Epithelial cell of proximal tubule (primary cell): ENCODE measurements around the gene LRCH4. TPM values are rescaled to one million over a fixed set of nuclear protein-coding genes. Genes with fewer than 3 reads are reported as not detected.
"Not testable (repeated sequence)": the region's sequence is repeated elsewhere in the genome, so short reads cannot be mapped to it uniquely, and the experiment has no call there.

Experiments
- DNase-seq: peaks from one replicate; pipeline ENCODE4 v3.0.0-alpha.2; 2011; ENCODE audit warnings: low read depth
- H3K4me3 ChIP-seq: 2 replicates; pipeline ENCODE4 v1.5.1; 2011; ENCODE audit warnings: low read depth, mild to moderate bottlenecking, low read length
- total RNA-seq: library from RNA; depleted of rRNA; stranded (reverse); fragments of >200 nt; gene quantifications from 2 replicates; pipeline ENCODE4 v1.2.3, GENCODE V29; 2015
- TF ChIP-seq, protein P1 (sequence below): conservative IDR thresholded peaks from 2 replicates; pipeline ENCODE4 v1.5.1; 2012; ENCODE audit warnings: low read depth, mild to moderate bottlenecking, low read length

Gene LRCH4
- total RNA-seq, 1 donor from 2014 or later = 62.0 TPM

DNA sequence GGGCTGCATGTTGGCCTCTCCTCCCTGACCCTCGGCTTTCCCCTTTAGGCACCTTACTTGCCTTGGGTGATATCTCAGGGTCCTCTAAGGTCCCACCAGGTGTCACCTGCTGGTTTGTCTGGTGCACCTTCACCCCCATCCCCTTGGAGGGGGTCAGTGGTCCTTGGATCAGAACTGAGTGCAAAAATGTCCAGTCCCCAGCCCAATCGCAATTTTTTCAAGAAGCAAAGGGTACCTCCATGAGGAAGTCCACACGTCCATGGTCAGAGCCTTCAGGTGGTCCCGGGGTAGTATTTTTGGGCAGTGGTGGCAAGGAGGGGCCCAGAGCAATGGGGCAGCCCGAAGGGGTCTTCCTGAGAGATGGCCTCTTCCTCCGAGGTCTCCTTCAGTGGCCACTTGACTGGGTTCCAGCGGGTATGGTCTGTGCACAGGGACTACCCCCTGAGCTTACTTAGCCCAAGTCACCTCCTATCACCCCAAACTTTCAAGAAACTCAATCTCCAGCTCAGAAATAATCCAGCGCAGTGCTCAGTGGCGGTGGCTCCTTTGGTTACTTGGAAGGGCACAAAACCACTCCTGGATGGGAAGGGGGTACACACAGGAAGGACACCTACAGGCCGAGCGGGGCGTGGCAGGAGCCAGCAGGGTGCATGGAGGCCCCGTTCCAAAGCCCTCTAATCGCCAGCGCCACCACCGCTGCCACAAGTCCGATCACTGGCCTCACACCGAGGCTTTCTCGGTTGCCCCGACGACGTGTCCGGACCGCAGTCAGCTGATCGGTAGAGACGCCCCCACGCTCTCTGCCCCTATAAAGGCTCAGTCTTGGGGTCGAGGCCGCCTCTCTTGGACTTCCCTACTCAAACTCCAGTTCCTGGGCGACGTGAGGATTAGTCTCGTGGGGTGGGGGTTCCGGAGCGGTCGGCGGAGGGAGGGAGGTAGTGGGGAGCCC is 16.8 kb downstream of the LRCH4 start:
- H3K4me3 ChIP-seq = peak overlapping the region; percentile 39
- DNase-seq = no peak
- TF ChIP-seq, protein P1, sequence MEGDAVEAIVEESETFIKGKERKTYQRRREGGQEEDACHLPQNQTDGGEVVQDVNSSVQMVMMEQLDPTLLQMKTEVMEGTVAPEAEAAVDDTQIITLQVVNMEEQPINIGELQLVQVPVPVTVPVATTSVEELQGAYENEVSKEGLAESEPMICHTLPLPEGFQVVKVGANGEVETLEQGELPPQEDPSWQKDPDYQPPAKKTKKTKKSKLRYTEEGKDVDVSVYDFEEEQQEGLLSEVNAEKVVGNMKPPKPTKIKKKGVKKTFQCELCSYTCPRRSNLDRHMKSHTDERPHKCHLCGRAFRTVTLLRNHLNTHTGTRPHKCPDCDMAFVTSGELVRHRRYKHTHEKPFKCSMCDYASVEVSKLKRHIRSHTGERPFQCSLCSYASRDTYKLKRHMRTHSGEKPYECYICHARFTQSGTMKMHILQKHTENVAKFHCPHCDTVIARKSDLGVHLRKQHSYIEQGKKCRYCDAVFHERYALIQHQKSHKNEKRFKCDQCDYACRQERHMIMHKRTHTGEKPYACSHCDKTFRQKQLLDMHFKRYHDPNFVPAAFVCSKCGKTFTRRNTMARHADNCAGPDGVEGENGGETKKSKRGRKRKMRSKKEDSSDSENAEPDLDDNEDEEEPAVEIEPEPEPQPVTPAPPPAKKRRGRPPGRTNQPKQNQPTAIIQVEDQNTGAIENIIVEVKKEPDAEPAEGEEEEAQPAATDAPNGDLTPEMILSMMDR = peak; percentile 36

DNA sequence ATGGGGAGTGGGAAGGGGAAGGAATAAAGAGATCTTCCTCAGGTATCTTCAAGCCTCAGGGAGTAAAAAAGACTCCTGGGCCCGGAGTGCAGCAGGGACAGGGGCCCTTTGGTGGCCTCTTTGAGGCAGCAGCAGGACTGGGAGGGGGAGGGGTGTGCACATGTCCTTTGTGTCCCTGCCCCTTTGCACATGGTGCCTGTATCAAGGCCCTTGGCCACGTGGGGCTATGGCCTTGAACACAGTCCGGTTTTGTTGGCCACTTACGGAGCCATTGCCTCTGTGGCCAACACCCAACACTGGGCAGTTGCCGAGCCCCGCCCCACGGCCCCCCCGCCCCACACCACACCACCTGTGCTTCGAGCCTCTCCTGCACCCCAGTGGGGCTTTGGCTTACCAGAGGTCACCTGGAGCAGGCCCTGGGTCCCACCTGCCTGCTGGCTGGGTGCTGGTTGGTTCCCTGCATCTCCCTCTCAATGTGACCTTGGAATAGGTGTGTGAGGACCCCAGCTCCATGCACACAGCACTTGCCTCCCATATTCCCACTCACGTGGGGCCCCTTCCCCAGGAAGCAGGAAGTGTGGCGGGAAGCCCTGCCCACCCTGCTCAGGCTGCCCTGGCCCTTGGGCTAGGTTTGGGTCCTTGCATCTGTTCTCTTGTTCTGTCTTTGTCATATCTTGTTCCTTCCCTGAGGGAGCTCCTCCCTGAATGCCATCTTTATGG is 17.6 kb downstream of the LRCH4 start:
- H3K4me3 ChIP-seq = no peak overlapping the region
- no peak for DNase-seq
- TF ChIP-seq, protein P1 = no peak

DNA sequence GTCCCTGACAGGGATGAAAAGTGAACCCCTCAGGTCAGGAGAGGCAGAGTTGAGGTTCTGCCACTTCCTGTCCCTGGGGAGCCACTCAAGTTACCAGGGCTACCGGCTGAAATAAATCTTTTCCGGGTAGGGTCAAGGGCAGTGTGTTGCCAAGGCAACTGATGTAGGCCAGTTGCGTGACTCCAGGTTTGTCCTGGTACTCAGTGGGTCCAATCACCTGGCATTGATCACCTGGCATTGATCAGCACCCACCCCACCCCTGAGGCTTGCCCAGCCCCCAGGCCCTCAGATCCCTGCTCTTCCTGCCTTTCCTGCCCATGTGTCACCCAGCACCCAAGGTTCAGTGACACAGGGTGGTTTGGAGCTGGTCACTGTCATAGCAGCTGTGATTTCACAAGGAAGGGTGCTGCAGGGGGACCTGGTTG is 18.2 kb downstream of the LRCH4 start:
- H3K4me3 ChIP-seq = no peak overlapping the region
- TF ChIP-seq, protein P1 = no peak
- DNase-seq = no peak

DNA sequence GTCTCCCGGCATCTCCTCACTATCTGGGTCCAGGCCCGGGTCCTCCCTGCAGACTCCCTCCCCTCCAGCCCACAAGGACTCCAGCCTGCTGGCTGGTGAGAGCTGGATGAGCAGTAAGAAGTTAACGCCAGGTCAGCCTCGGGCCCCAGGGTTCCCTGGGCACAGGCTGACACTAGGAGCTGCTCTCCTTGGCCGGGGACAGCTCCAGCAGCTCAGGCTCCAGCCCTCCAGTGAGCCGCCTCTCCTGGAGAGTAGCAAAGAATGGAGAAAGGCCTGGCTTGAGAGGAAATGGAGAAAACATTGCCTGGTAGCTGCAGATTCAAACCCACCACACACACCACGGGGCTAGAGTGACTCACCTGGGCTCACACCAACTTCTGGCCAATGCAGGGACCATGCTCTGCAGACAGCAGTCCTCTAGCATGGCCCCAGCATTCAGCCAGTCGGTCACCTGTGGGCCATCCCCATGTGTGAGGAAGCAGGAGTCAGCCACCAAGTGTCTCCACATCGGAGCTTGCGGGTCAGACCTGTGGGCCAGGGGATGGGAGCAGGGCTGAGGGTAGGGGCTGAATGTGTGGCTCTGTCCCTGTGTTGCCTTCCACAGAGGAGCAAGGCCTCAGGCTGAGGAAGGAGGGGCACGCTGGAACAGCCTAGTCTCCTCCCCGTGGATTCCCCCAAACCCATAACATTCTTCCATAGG is 18.7 kb downstream of the LRCH4 start:
- TF ChIP-seq, protein P1 = no peak
- no peak for DNase-seq
- H3K4me3 ChIP-seq = no peak overlapping the region

DNA sequence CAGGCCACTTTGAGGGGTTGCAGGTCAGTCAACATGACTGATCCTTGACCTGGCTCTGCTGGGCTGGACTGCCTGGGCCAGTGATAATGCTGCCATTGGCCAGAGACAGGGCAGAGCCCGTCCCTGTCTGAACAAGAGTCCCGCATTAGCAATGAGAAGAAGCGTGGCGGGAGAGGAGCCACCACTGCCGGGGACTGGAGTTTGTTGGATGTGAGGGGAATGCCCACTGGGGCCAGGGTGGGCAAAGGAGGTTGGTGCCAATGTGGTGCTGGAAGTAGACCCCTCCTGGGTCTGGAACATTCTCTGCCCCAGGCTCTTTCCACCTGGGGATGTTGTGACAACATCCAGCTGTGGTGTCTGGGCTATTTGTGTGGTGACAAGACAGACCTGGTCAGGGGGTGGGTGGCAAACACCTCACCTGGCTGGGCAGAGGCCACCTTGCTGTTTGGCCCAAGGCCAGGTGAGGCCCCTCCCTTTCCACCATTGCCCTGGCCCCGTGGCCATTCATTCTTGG is 19.9 kb downstream of the LRCH4 start:
- DNase-seq = no peak
- TF ChIP-seq, protein P1 = no peak
- no peak overlapping the region for H3K4me3 ChIP-seq

DNA sequence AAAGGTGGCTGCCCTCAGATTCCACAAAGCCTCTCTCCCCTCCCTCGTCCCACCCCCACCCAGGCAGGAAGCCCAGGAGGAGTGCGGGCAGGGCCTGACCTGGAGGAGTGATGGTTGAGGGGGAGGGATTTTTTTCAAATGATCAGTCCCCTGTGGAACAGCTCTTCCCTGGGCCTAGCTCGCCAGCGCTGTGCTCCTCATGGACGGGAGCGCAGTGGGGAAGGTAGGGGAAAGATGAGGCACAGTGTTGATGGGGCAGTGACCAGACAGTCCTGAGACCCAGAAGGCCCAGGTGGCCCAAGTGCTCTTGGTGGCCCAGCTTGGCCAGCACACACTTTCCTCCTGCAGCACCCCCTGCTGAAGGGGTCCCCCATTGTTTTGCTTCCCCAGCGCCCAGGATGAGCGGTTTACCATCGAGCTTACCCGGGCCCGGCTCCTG is 20.8 kb downstream of the LRCH4 start:
- no peak for DNase-seq
- TF ChIP-seq, protein P1 = no peak
- H3K4me3 ChIP-seq = no peak overlapping the region

DNA sequence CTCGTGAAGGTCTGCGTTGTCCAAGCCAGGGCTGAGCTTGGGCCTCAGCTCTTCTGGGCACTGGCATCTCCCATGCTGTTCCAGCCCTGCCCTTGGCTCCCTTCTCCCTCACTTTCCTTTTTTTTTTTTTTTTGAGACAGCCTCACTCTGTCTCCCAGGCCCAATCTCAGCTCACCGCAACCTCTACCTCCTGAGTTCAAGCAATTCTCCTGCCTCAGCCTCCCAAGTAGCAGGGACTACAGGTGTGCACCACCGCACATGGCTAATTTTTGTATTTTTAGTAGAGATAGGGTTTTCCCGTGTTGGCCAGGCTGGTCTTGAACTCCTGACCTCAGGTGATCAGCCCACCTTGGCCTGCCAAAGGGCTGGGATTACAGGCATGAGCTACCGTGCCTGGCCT is 21.5 kb downstream of the LRCH4 start:
- not testable (repeated sequence) for H3K4me3 ChIP-seq, DNase-seq
